Breast epithelium (tissue), 4 donors: ENCODE results near the gene IRAK1. TPM values are rescaled to one million over a fixed set of nuclear protein-coding genes. Genes with fewer than 3 reads are reported as not detected.

Experiments
- DNase-seq, 2 donors: peaks; one replicate each; pipeline ENCODE4 v3.0.0-alpha.2; 2019; ENCODE audit warnings: low spot score in 2 of 2
- H3K27ac ChIP-seq, 2 donors: fragments of 200-600 bp; sonication (generic) in 1 of 2; one replicate each; pipeline ENCODE4 v1.5.1; 2016 to 2019; ENCODE audit warnings: mild to moderate bottlenecking in 1 of 2
- H3K27me3 ChIP-seq, 2 donors: fragments of 200-600 bp; sonication (generic) in 1 of 2; one replicate each; pipeline versions ENCODE4 v1.5.1 to v1.6.0; 2017 to 2019; ENCODE audit warnings: control low read depth in 1 of 2, mild to moderate bottlenecking in 1 of 2
- H3K36me3 ChIP-seq: fragments of 200-600 bp; one replicate; pipeline ENCODE4 v1.5.1; 2019
- H3K4me1 ChIP-seq, 2 donors: fragments of 200-600 bp; sonication (generic); one replicate each; pipeline ENCODE4 v1.5.1; 2016 to 2019; ENCODE audit warnings: control low read depth in 1 of 2
- H3K4me3 ChIP-seq, 3 donors: fragments of 200-600 bp; sonication (generic); 1 replicate in 2 of 3; 2 replicates in 1 of 3; pipeline ENCODE4 v1.5.1; 2016 to 2019; ENCODE audit warnings: mild to moderate bottlenecking in 3 of 3, moderate library complexity in 2 of 3
- H3K9me3 ChIP-seq, 2 donors: fragments of 200-600 bp; sonication (generic) in 1 of 2; one replicate each; pipeline ENCODE4 v1.5.1; 2016 to 2019; ENCODE audit warnings: control low read depth in 1 of 2
- POLR2A ChIP-seq: fragments of 450-650 bp; IDR thresholded peaks from one replicate; pipeline ENCODE4 v1.6.1; 2016; ENCODE audit warnings: antibody characterized with exemption, mild to moderate bottlenecking, moderate library complexity
- POLR2AphosphoS5 ChIP-seq, 3 donors: sonication (generic); formaldehyde crosslinking; IDR thresholded peaks; one replicate each; pipeline ENCODE4 v1.6.1; 2017; ENCODE audit warnings: antibody characterized with exemption in 3 of 3
- intact Hi-C: fragments of 100-400 bp; cut with DNase I; formaldehyde crosslinking; loops from one replicate; pipeline ENCODE4 v1.15.1; 2023; ENCODE audit warnings: low total_unique reads
- total RNA-seq, 3 donors: library from RNA; depleted of rRNA; stranded (reverse); fragments of >200 nt; gene quantifications; one replicate each; pipeline ENCODE4 v1.1.0, GENCODE V29; 2016
- TF ChIP-seq, protein P1 (sequence below), 3 donors: fragments of 450-650 bp; IDR thresholded peaks; one replicate each; pipeline ENCODE4 v1.5.1; 2016 to 2017; ENCODE audit warnings: antibody characterized with exemption in 3 of 3, mild to moderate bottlenecking in 3 of 3, moderate library complexity in 3 of 3

Gene IRAK1
- total RNA-seq, 3 donors from 2014 or later: 43.7 to 66.2 (median 50.8) TPM

DNA sequence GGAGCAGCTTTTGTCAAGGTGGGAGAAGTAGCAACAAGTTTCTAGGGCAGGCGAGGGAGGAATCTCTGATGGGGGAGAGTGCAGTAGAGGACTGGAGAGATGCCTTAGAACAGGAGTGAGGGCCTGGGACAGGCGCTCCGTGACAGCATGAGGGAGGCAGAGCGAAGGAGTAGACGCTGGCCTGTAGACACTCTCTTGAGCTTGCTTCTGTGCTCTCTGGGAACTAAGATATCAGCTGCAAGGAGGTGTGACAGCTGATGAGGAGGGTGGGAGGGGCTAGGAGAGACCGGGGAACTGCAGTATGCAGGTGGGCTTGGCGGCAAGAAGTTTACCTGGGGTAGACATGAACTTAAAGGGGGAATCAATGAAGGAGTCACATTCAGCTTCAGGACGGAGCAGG lies 42.1 kb upstream of the IRAK1 start:
- TF ChIP-seq POLR2A (no peak), POLR2AphosphoS5 (IDR thresholded peaks at IDR 0.05) (no peak)
- TF ChIP-seq, protein P1, sequence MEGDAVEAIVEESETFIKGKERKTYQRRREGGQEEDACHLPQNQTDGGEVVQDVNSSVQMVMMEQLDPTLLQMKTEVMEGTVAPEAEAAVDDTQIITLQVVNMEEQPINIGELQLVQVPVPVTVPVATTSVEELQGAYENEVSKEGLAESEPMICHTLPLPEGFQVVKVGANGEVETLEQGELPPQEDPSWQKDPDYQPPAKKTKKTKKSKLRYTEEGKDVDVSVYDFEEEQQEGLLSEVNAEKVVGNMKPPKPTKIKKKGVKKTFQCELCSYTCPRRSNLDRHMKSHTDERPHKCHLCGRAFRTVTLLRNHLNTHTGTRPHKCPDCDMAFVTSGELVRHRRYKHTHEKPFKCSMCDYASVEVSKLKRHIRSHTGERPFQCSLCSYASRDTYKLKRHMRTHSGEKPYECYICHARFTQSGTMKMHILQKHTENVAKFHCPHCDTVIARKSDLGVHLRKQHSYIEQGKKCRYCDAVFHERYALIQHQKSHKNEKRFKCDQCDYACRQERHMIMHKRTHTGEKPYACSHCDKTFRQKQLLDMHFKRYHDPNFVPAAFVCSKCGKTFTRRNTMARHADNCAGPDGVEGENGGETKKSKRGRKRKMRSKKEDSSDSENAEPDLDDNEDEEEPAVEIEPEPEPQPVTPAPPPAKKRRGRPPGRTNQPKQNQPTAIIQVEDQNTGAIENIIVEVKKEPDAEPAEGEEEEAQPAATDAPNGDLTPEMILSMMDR (IDR thresholded peaks at IDR 0.05): no peak
- Histone ChIP-seq H3K4me1 (peaks cover 0 to 17% of the 10 kb centered on the region in 2 donors), H3K36me3 (no peaks in the 10 kb centered on the region), H3K4me3 (no peak overlapping the region), H3K9me3 (no peaks in the 10 kb centered on the region), H3K27me3 (peaks cover 0 to 34% of the 10 kb centered on the region in 2 donors), H3K27ac (no peak overlapping the region)
- DNase-seq: no peak
- intact Hi-C loops: no loop called here

DNA sequence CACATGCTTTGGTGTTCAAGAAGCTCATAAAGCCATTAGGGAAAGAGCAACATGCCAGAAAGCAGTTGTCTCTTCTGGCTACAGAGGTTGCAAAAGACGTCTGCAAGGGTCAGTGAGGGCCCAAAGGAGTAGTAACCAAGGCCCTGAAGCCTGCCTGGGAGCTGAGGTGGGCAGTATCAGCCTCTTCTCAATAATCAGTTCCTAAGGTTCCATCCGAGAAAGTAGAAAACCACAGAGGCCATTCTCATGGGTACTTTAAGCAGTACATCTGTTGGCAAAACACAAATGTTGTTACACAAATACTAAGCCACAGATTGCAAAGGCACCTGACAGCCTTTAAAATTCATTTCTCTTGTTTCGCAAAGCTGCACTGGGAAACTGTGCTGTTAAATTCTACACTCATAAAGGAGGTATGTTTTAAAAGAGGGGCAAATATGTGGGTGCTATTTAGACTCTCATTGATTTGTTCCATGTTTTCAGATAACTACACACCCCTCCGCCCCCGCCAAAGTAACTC lies 40.1 kb upstream of the IRAK1 start:
- H3K27me3 ChIP-seq: peaks cover 0 to 34% of the 10 kb centered on the region in 2 donors
- H3K36me3 ChIP-seq: no peaks in the 10 kb centered on the region
- H3K27ac ChIP-seq: peak overlapping the region in 1 of 2 donors; percentile 35
- peaks cover 0 to 17% of the 10 kb centered on the region in 2 donors for H3K4me1 ChIP-seq
- TF ChIP-seq POLR2A: no peak
- TF ChIP-seq, protein P1 (IDR thresholded peaks at IDR 0.05): no peak
- no peak for TF ChIP-seq POLR2AphosphoS5 (IDR thresholded peaks at IDR 0.05)
- no peak overlapping the region for H3K4me3 ChIP-seq
- intact Hi-C loops: no loop called here
- no peaks in the 10 kb centered on the region for H3K9me3 ChIP-seq
- no peak for DNase-seq

DNA sequence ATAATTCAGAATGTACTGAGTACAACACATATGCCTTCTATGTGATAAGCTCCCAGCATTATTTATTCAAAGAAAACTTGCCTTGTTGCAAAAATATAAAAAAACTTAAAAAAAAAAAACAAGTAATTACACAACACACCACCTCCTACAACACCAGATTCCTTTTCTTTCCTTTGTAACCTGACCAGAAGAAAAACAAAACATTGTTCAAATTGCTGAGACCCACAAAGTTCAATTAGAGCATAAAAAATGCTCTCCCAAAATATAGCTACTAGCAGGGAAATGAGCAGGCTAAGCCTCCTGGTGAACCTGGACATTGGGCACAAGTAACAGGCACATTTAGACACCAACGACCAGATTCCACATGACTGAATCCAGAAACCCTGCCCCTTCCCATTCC lies 39.5 kb upstream of the IRAK1 start:
- Histone ChIP-seq H3K27me3 (peaks cover 0 to 34% of the 10 kb centered on the region in 2 donors), H3K4me1 (peaks cover 0 to 11% of the 10 kb centered on the region in 2 donors), H3K9me3 (no peaks in the 10 kb centered on the region), H3K4me3 (no peak overlapping the region), H3K27ac (peak overlapping the region in 1 of 2 donors; percentile 35), H3K36me3 (no peaks in the 10 kb centered on the region)
- DNase-seq: no peak
- intact Hi-C loops: no loop called here
- TF ChIP-seq POLR2AphosphoS5 (IDR thresholded peaks at IDR 0.05) (no peak), POLR2A (no peak)
- TF ChIP-seq, protein P1 (IDR thresholded peaks at IDR 0.05): no peak

DNA sequence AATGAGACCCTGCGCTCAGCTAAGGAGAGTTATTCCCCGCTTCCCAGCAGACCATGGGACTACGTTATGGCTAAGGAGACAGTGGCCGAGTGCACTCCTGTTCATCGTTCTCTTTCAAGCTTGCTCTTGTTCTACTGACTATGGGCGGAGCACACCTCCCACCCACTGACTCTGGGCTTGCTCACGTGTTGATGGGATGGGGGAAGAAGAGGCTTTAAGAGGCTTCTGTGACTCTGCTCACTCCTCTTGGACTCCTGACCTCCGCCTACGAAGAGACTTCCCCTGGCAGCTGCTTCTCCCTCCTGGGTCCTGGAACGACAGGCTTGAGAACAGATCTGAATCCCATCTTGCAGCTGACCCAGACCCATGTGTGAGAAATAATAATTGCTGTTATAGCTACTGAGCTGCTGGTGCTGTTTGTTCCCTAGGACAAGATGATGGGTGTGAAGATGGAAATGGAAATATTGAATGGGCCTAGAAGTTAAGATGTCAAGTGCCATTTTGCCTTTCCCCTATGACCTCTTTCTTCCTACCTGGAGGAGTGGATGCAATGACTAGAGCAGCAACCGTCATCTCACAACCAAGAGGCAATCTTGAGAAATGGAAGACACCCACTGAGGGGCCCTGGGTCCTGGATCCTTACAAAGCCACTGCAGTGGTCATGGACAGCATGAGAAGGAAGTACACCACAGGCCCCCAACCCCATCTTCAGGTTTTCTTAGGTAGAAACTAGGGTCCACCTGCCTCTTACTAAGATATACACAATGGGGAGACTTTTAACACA lies 38.7 kb upstream of the IRAK1 start:
- no peak for DNase-seq
- H3K27ac ChIP-seq: peak overlapping the region in 1 of 2 donors; percentile 20
- no peak overlapping the region for H3K4me3 ChIP-seq
- no peaks in the 10 kb centered on the region for H3K36me3 ChIP-seq
- TF ChIP-seq, protein P1 (IDR thresholded peaks at IDR 0.05): no peak
- TF ChIP-seq POLR2A (no peak), POLR2AphosphoS5 (IDR thresholded peaks at IDR 0.05) (no peak)
- intact Hi-C loops: no loop called here
- peaks cover 0 to 34% of the 10 kb centered on the region in 2 donors for H3K27me3 ChIP-seq
- H3K4me1 ChIP-seq: peaks cover 0 to 10% of the 10 kb centered on the region in 2 donors
- no peaks in the 10 kb centered on the region for H3K9me3 ChIP-seq

DNA sequence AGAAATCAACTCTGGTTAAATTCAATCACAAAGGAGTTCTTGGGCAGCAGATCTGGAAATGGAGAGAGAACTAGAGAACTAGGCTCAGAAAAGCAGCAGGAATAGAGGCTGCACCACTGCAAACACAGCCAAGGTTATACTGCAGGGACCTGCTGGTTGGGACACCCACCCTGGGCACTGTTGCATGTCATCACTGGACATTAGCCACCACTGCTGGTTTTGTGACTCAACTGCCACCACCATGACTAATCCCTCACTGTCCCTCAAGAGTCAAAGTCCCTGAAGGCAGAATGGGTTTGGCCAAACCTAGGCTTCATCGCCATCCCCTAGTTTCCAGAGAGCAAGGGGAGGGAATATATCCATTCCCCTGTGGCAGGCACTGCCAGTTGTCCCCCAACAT lies 38.1 kb upstream of the IRAK1 start:
- Histone ChIP-seq H3K4me3 (no peak overlapping the region), H3K36me3 (no peaks in the 10 kb centered on the region), H3K4me1 (peaks cover 0 to 10% of the 10 kb centered on the region in 2 donors), H3K27me3 (peaks cover 0 to 39% of the 10 kb centered on the region in 2 donors), H3K9me3 (no peaks in the 10 kb centered on the region), H3K27ac (peak overlapping the region in 1 of 2 donors; percentile 20)
- intact Hi-C loops: no loop called here
- no peak for TF ChIP-seq POLR2A
- no peak for TF ChIP-seq POLR2AphosphoS5 (IDR thresholded peaks at IDR 0.05)
- TF ChIP-seq, protein P1 (IDR thresholded peaks at IDR 0.05): no peak
- no peak for DNase-seq
